ENCODE data around the gene PTX4. TPM values are rescaled to one million over a fixed set of nuclear protein-coding genes. Genes with fewer than 3 reads are reported as not detected.

The PTX4 gene
- total RNA-seq, 1 experiment from 2014 or later = not detected

- Histone ChIP-seq H4K8ac (replicated peaks; ENCODE audit: insufficient read length, low read depth, low read length) (no peak overlapping the region), H3K4me1 (ENCODE audit: insufficient read depth, low read length) (no peaks in the 10 kb centered on the region), H2BK15ac (ENCODE audit: low read depth, low read length) (no peak overlapping the region), H3K79me1 (ENCODE audit: insufficient read depth, low read depth, low read length, poor library complexity, severe bottlenecking) (no peaks in the 10 kb centered on the region), H3K23ac (ENCODE audit: insufficient read length, low read depth, low read length) (no peak overlapping the region), H4K5ac (ENCODE audit: insufficient read length, low read depth, low read length) (no peak overlapping the region), H2AK5ac (ENCODE audit: insufficient read length, low read length) (no peak overlapping the region), H3K56ac (ENCODE audit: insufficient read length, low read depth, low read length) (no peak overlapping the region), H2AFZ (ENCODE audit: low read length) (no peak overlapping the region), H3K27ac (ENCODE audit: insufficient read length, low read depth, low read length) (no peak overlapping the region), H2BK120ac (ENCODE audit: low read depth, low read length, poor library complexity, severe bottlenecking) (no peak overlapping the region), H3K27me3 (ENCODE audit: insufficient read depth, low read length) (no peaks in the 10 kb centered on the region), H3K23me2 (ENCODE audit: insufficient read length, low read depth, low read length, poor library complexity, severe bottlenecking) (no peaks in the 10 kb centered on the region), H2BK20ac (ENCODE audit: low read depth, low read length, poor library complexity, severe bottlenecking) (no peak overlapping the region), H3K4ac (ENCODE audit: low read depth, low read length) (no peak overlapping the region), H3K18ac (ENCODE audit: insufficient read length, low read depth, low read length) (no peak overlapping the region), H4K20me1 (ENCODE audit: control insufficient read depth, insufficient read depth, insufficient read length) (no peaks in the 10 kb centered on the region), H4K91ac (ENCODE audit: insufficient read length, low read depth, low read length) (no peak overlapping the region), H3K9me3 (ENCODE audit: control insufficient read depth, low read depth, low read length) (no peaks in the 10 kb centered on the region), H3K4me2 (ENCODE audit: insufficient read depth, insufficient read length, low read length) (no peak overlapping the region), H2BK5ac (ENCODE audit: insufficient read length, low read length) (no peak overlapping the region), H3T11ph (ENCODE audit: low read length) (no peak overlapping the region), H2BK12ac (ENCODE audit: insufficient read length, low read depth, low read length) (no peak overlapping the region), H3K79me2 (ENCODE audit: insufficient read depth, low read length) (no peaks in the 10 kb centered on the region), H3K9ac (ENCODE audit: extremely low read depth, insufficient read length, low read length) (no peak overlapping the region), H3K14ac (ENCODE audit: insufficient read depth, low read length) (no peak overlapping the region)
- TF ChIP-seq, protein P1, sequence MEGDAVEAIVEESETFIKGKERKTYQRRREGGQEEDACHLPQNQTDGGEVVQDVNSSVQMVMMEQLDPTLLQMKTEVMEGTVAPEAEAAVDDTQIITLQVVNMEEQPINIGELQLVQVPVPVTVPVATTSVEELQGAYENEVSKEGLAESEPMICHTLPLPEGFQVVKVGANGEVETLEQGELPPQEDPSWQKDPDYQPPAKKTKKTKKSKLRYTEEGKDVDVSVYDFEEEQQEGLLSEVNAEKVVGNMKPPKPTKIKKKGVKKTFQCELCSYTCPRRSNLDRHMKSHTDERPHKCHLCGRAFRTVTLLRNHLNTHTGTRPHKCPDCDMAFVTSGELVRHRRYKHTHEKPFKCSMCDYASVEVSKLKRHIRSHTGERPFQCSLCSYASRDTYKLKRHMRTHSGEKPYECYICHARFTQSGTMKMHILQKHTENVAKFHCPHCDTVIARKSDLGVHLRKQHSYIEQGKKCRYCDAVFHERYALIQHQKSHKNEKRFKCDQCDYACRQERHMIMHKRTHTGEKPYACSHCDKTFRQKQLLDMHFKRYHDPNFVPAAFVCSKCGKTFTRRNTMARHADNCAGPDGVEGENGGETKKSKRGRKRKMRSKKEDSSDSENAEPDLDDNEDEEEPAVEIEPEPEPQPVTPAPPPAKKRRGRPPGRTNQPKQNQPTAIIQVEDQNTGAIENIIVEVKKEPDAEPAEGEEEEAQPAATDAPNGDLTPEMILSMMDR (conservative IDR thresholded peaks at IDR 0.05) = no peak
- Mint-ChIP-seq H3K27me3 (ENCODE audit: low read depth) (no peaks in the 10 kb centered on the region), H3K27ac (no peak overlapping the region), H3K9me3 (no peaks in the 10 kb centered on the region), H3K4me1 (no peaks in the 10 kb centered on the region), H3K4me3 (no peak overlapping the region), H3K36me3 (ENCODE audit: insufficient read depth in 1 of 3, low read depth in 3 of 3) (peaks cover 17 to 50% (median 47%) of the 10 kb centered on the region in 3 experiments; a peak in 6 of 7 replicates)
- DNase-seq = no peak
- no CpG with 5 or more reads among the region's 23 CpGs for WGBS (ENCODE audit: extremely low coverage, insufficient read length, low lambda C conversion rate)
Observed at GRCh38 chr16:1501630-1502029, 12.9 kb upstream of the PTX4 start.

Data from H9 (cell line).